Measurements from ENCODE around the gene SOX6.
A peak's percentile ranks its signal among the peaks of the same experiment; 100 is the strongest.
"Not testable (repeated sequence)": the region's sequence is repeated elsewhere in the genome, so short reads cannot be mapped to it uniquely, and the experiment has no call there.

Gene SOX6

GRCh38 chr11:16110886-16111285 is 245.5 kb downstream of the SOX6 start:
- DNase-seq (ENCODE audit: low spot score) (no peak), FAIRE-seq (no peak)

GRCh38 chr11:16099343-16099900 is 256.9 kb downstream of the SOX6 start:
- DNase-seq (ENCODE audit: low spot score) (no peak), FAIRE-seq (no peak)

GRCh38 chr11:16098526-16099205 is 257.7 kb downstream of the SOX6 start:
- no peak for DNase-seq (ENCODE audit: low spot score)

GRCh38 chr11:16097543-16097942 is 258.8 kb downstream of the SOX6 start:
- DNase-seq (ENCODE audit: low spot score) (no peak), FAIRE-seq (no peak)

More at GRCh38 chr11:16098526-16099205, 257.7 kb downstream of the SOX6 start:
- no peak for FAIRE-seq

- peak; percentile 6 for DNase-seq (ENCODE audit: low spot score)
- FAIRE-seq, result no peak
Observed at GRCh38 chr11:16096336-16096735, 260.0 kb downstream of the SOX6 start.

- DNase-seq (ENCODE audit: low spot score), result no peak
- no peak for FAIRE-seq
Observed at GRCh38 chr11:16095756-16096155, 260.6 kb downstream of the SOX6 start.

GRCh38 chr11:16093889-16094653 is 262.3 kb downstream of the SOX6 start:
- DNase-seq (ENCODE audit: low spot score) (no peak), FAIRE-seq (no peak)

DNA sequence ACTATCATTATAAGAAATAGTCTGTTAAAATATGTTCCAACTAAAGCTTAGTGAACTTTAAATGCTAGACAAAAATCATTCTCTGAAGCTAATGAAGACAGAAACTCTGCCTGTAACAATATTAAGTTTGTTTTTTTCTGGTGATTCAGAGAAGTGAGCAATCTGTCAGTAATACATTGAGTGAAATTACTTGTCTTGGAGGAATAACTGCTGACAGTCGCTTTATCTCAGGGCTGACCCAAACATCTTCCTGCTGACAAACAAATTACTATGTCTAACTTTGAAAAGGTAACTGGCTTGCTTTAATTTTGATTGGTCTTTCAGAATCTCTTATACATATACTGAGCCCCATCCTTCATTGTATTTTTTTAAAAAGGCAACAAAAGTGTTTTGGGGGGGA is 264.5 kb downstream of the SOX6 start:
- no peak for DNase-seq (ENCODE audit: low spot score)
- FAIRE-seq, result no peak

- no peak for DNase-seq (ENCODE audit: low spot score)
- FAIRE-seq, result no peak
Observed at GRCh38 chr11:16089481-16089880, 266.9 kb downstream of the SOX6 start.

DNA sequence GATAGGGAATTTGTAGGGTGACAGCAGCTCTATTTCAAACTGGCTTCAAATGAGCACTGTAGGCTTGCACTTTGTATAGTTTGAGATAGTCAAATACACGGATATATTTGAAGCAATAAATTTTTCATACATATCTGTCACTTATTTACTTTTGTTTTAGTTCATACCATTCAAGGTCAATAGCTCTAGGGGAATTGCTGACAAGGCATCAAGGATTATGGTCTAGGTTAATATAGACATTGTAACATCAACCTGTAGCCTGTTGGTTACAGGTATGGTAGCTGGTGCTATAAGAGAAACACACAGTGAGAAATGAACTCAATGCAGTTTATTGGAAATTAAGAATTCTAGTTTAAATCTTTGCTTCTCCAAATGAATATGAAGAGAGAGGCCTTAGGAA is 267.6 kb downstream of the SOX6 start:
- FAIRE-seq (no peak), DNase-seq (ENCODE audit: low spot score) (no peak)

- no peak for FAIRE-seq
- no peak for DNase-seq (ENCODE audit: low spot score)
Observed at GRCh38 chr11:16087886-16088285, 268.5 kb downstream of the SOX6 start.

- no peak for DNase-seq (ENCODE audit: low spot score)
- no peak for FAIRE-seq
Observed at GRCh38 chr11:16086229-16086819, 270.0 kb downstream of the SOX6 start.

DNA sequence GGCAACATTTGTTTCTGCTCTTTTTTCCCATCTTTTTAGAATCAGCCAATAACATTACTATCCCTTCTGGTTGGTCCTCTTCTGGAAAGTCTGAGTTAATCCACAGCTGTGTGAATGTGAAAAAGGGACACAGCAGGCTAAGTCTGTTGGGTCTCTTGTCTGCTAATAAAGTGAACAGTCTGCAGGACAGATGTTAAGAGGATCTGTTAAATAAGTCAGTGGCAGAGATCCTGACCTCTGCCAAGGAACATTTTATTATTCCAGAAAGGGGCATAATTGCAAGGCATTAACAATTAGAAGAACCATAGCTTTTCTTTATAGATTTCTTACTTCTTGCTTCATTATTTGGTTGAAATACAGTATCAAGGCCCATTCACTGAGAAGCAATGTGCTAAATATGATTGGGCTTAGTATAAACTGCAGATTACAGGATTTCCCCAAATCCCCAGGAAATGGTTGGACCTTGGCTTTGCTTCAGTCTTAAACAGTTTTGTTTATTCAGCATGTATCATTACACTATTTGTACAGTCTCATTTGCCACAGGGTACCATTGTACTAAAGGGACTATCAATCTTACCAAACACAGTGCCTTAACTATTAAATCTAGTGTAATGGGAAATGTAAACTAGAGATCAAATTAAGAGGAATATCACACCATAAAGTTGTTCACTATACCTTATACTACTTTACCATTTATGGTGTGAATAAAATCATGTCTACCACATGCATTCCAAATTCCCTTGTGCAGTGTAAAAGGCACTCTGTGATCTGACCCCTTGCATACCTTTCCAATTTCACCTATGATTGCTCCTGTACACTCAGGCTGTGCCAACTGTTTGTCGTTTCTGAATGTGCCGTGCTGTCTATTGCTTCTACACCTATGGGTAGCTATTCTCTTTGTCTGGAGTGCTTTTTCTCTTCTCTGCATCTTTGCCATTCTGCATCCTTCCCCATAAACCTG is 274.0 kb downstream of the SOX6 start:
- no peak for FAIRE-seq
- DNase-seq (ENCODE audit: low spot score), result no peak

DNA sequence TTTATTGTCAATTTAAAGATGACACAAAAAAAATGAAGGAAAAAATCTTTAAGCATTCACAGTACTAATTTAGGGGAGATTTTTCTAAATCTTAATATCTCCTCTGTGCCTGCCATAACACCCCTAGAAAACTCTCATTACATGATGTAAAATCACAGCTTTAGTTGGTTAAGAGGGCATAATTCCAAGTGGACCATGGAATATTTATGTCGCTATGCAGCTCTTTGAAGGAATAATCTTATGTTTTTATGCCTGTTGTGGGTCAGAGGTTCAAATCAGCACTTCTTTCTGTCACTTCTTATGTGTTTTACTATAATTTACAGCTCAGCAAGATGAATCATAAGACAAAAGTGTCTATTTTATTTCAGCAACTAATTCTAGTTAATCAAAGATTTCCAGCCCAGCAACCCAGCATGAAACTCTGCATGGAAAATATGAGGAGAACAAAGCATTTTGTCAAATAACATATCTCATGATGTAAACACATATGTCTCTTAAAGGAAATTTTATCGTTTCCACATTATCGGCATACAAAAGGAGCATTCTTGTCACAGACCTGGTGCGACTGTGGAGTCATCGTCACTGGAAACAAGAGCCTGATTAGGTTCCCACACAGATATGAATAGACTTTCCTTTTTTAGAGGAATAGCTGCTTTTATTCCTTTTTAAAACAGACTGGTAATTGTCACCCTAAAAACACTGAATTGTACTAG is 274.8 kb downstream of the SOX6 start:
- DNase-seq (ENCODE audit: low spot score) (no peak), FAIRE-seq (no peak)

- DNase-seq (ENCODE audit: low spot score) (no peak), FAIRE-seq (no peak)
Observed at GRCh38 chr11:16080688-16081381, 275.5 kb downstream of the SOX6 start.

GRCh38 chr11:16078936-16079335 is 277.4 kb downstream of the SOX6 start:
- no peak for FAIRE-seq
- DNase-seq (ENCODE audit: low spot score), result no peak

GRCh38 chr11:16070573-16070972 is 285.8 kb downstream of the SOX6 start:
- no peak for DNase-seq (ENCODE audit: low spot score)
- no peak for FAIRE-seq

- FAIRE-seq; DNase-seq (ENCODE audit: low spot score): not testable (repeated sequence)
Observed at GRCh38 chr11:16067268-16067667, 289.1 kb downstream of the SOX6 start.

GRCh38 chr11:16059332-16059731 is 297.0 kb downstream of the SOX6 start:
- no peak for DNase-seq (ENCODE audit: low spot score)
- FAIRE-seq, result no peak

- DNase-seq (ENCODE audit: low spot score) (no peak), FAIRE-seq (no peak)
Observed at GRCh38 chr11:16058671-16059070, 297.7 kb downstream of the SOX6 start.

All from urothelium cell line (cell line).